ENCODE data around the gene CADPS. TPM values are rescaled to one million over a fixed set of nuclear protein-coding genes. Genes with fewer than 3 reads are reported as not detected.

CADPS gene
- total RNA-seq, 1 experiment from 2014 or later, result not detected

GRCh38 chr3:62837145-62837787 lies 38.0 kb downstream of the CADPS start:
- Histone ChIP-seq H3K9me2 (replicated peaks; ENCODE audit: low read length) (no peaks in the 10 kb centered on the region), H3K4me3 (ENCODE audit: low read length) (no peak overlapping the region), H3K27ac (ENCODE audit: low read length) (no peak overlapping the region), H3K9me3 (ENCODE audit: low read length) (peaks cover 15% of the 10 kb centered on the region), H3K27me3 (ENCODE audit: low read length) (no peaks in the 10 kb centered on the region), H3K36me3 (ENCODE audit: low read depth, low read length) (no peaks in the 10 kb centered on the region), H3K9ac (ENCODE audit: low read length) (no peak overlapping the region), H3K79me2 (ENCODE audit: low read length) (no peaks in the 10 kb centered on the region), H4K20me1 (ENCODE audit: low read length) (no peaks in the 10 kb centered on the region), H2AFZ (ENCODE audit: low read length) (no peak overlapping the region), H3K4me1 (ENCODE audit: insufficient read depth, low read length) (no peaks in the 10 kb centered on the region), H3F3A (ENCODE audit: low read length, unreplicated experiment) (no peaks in the 10 kb centered on the region), H3K4me2 (ENCODE audit: low read length) (no peak overlapping the region)
- ChIA-PET POLR2A (ENCODE audit: unreplicated experiment) (no interaction called here), CTCF (no interaction called here)
- TF ChIP-seq CTCF (conservative IDR thresholded peaks at IDR 0.05; ENCODE audit: low read depth, low read length) (no peak), EZH2 (IDR thresholded peaks at IDR 0.05; ENCODE audit: low read length, unreplicated experiment) (no peak), EZH2phosphoT487 (IDR thresholded peaks at IDR 0.05; ENCODE audit: borderline replicate concordance, low read length) (no peak)
- ATAC-seq, result no peak
- DNase-seq, result no peak
- intact Hi-C loops (cut with micrococcal nuclease), result no loop called here
- no TSS peak for BruUV-seq (replicated peaks)

GRCh38 chr3:62835554-62836236 lies 39.5 kb downstream of the CADPS start:
- Histone ChIP-seq H3K4me3 (ENCODE audit: low read length) (no peak overlapping the region), H3K9me3 (ENCODE audit: low read length) (peaks cover 15% of the 10 kb centered on the region; the same call in 1 of the 2 replicates), H3K27me3 (ENCODE audit: low read length) (no peaks in the 10 kb centered on the region), H3K4me1 (ENCODE audit: insufficient read depth, low read length) (no peaks in the 10 kb centered on the region), H3K36me3 (ENCODE audit: low read depth, low read length) (no peaks in the 10 kb centered on the region), H3K27ac (ENCODE audit: low read length) (no peak overlapping the region), H4K20me1 (ENCODE audit: low read length) (no peaks in the 10 kb centered on the region), H2AFZ (ENCODE audit: low read length) (no peak overlapping the region), H3K9ac (ENCODE audit: low read length) (no peak overlapping the region), H3F3A (ENCODE audit: low read length, unreplicated experiment) (no peaks in the 10 kb centered on the region), H3K4me2 (ENCODE audit: low read length) (no peak overlapping the region), H3K79me2 (ENCODE audit: low read length) (no peaks in the 10 kb centered on the region), H3K9me2 (replicated peaks; ENCODE audit: low read length) (no peaks in the 10 kb centered on the region)
- BruUV-seq (replicated peaks), result no TSS peak
- CTCF ChIA-PET, result no interaction called here
- POLR2A ChIA-PET (ENCODE audit: unreplicated experiment), result no interaction called here
- intact Hi-C loops (cut with micrococcal nuclease), result no loop called here
- no peak for DNase-seq
- TF ChIP-seq CTCF (conservative IDR thresholded peaks at IDR 0.05; ENCODE audit: low read depth, low read length) (no peak), EZH2phosphoT487 (IDR thresholded peaks at IDR 0.05; ENCODE audit: borderline replicate concordance, low read length) (no peak), EZH2 (IDR thresholded peaks at IDR 0.05; ENCODE audit: low read length, unreplicated experiment) (no peak)
- ATAC-seq, result no peak

- Histone ChIP-seq H3K4me3 (ENCODE audit: low read length) (no peak overlapping the region), H3K27ac (ENCODE audit: low read length) (no peak overlapping the region), H3K9ac (ENCODE audit: low read length) (no peak overlapping the region), H3K4me2 (ENCODE audit: low read length) (no peak overlapping the region), H3K27me3 (ENCODE audit: low read length) (no peaks in the 10 kb centered on the region), H4K20me1 (ENCODE audit: low read length) (no peaks in the 10 kb centered on the region), H3F3A (ENCODE audit: low read length, unreplicated experiment) (no peaks in the 10 kb centered on the region), H3K36me3 (ENCODE audit: low read depth, low read length) (no peaks in the 10 kb centered on the region), H3K79me2 (ENCODE audit: low read length) (no peaks in the 10 kb centered on the region), H2AFZ (ENCODE audit: low read length) (no peak overlapping the region), H3K4me1 (ENCODE audit: insufficient read depth, low read length) (no peaks in the 10 kb centered on the region), H3K9me2 (replicated peaks; ENCODE audit: low read length) (no peaks in the 10 kb centered on the region), H3K9me3 (ENCODE audit: low read length) (peaks cover 19% of the 10 kb centered on the region; the same call in 1 of the 2 replicates)
- TF ChIP-seq EZH2phosphoT487 (IDR thresholded peaks at IDR 0.05; ENCODE audit: borderline replicate concordance, low read length) (no peak), CTCF (conservative IDR thresholded peaks at IDR 0.05; ENCODE audit: low read depth, low read length) (0 out of 2 replicates have a peak, but pooled peaks have one; percentile 22), EZH2 (IDR thresholded peaks at IDR 0.05; ENCODE audit: low read length, unreplicated experiment) (no peak)
- DNase-seq (no peak), ATAC-seq (no peak)
- CTCF ChIA-PET, result interaction anchor here (0.6 kb wide), 1 partner anchor 374 kb away, joined by 3 read pairs; no protein-coding TSS in a partner anchor
- POLR2A ChIA-PET (ENCODE audit: unreplicated experiment), result no interaction called here
- BruUV-seq (replicated peaks), result no TSS peak
- intact Hi-C loops (cut with micrococcal nuclease), result no loop called here
Observed at GRCh38 chr3:62833538-62833937, 41.7 kb downstream of the CADPS start.
